ENCODE measurements around the gene TRAPPC10. TPM values are rescaled to one million over a fixed set of nuclear protein-coding genes. Genes with fewer than 3 reads are reported as not detected.

TRAPPC10 gene
- total and polyA plus RNA-seq, 2 donors (not counting 1 experiment from before 2014, with no cell fraction given), result 61.7 to 145 TPM

GRCh38 chr21:43973634-43973955 is 38.5 kb upstream of the TRAPPC10 start:
- no peaks in the 10 kb centered on the region for H3K9me3 ChIP-seq (ENCODE audit: control extremely low read depth in 1 of 3, control insufficient read depth in 2 of 3, insufficient read depth in 1 of 3, low read length in 2 of 3)
- H3K4me2 ChIP-seq (replicated peaks; ENCODE audit: low read depth, low read length, poor library complexity, severe bottlenecking), result no peak overlapping the region
- ChIA-PET CTCF (interaction anchor here (1.8 kb wide), 1 partner anchor 362 kb away, joined by 4 read pairs; no protein-coding TSS in a partner anchor), POLR2A (no interaction called here)
- H3K79me2 ChIP-seq (ENCODE audit: control insufficient read depth, insufficient read depth, low read length), result no peaks in the 10 kb centered on the region
- H3K36me3 ChIP-seq (replicated peaks in 1 of 2; ENCODE audit: control extremely low read depth in 1 of 2, control insufficient read depth in 1 of 2, extremely low read depth in 1 of 2, insufficient read depth in 2 of 2, low read length in 1 of 2), result peaks cover 0 to 28% of the 10 kb centered on the region in 2 experiments
- H3K4me1 ChIP-seq (ENCODE audit: control insufficient read depth in 2 of 2, insufficient read depth in 2 of 2, low read length in 2 of 2), result peaks cover 0 to 6% of the 10 kb centered on the region in 2 donors
- no peak overlapping the region for H2AFZ ChIP-seq (ENCODE audit: insufficient read depth, low read depth, low read length, poor library complexity, severe bottlenecking)
- H3K4me1 Mint-ChIP-seq, result peaks cover 8% of the 10 kb centered on the region
- no peak overlapping the region for H3K27ac Mint-ChIP-seq
- no peak for DNase-seq
- intact Hi-C loops (cut with micrococcal nuclease), result no loop called here
- H3K9me3 Mint-ChIP-seq (ENCODE audit: insufficient read depth), result no peaks in the 10 kb centered on the region
- no peaks in the 10 kb centered on the region for H3K27me3 ChIP-seq (replicated peaks in 1 of 4; ENCODE audit: control extremely low read depth in 1 of 4, control insufficient read depth in 3 of 4, insufficient read depth in 4 of 4, low read length in 3 of 4)
- no peaks in the 10 kb centered on the region for H3K27me3 Mint-ChIP-seq
- no peak overlapping the region for H3K4me3 Mint-ChIP-seq
- no peak overlapping the region for H3K4me3 ChIP-seq (ENCODE audit: control extremely low read depth in 1 of 5, extremely low read depth in 1 of 5, insufficient read depth in 1 of 5, low read depth in 2 of 5, low read length in 4 of 5)
- H4K20me1 ChIP-seq (ENCODE audit: control insufficient read depth, insufficient read depth, low read length, poor library complexity, severe bottlenecking), result no peaks in the 10 kb centered on the region
- no peak overlapping the region for H3K9ac ChIP-seq (ENCODE audit: low read length)
- H3K27ac ChIP-seq (ENCODE audit: low read length in 2 of 2), result no peak overlapping the region
- ATAC-seq (ENCODE audit: low read depth), result no peak
- TF ChIP-seq EZH2 (IDR thresholded peaks at IDR 0.05; ENCODE audit: borderline replicate concordance, insufficient read depth, low read depth, low read length, poor library complexity, severe bottlenecking), result no peak
- no peak for TF ChIP-seq CTCF (IDR thresholded peaks at IDR 0.05)
- 88% methylated on average over 12 of the region's 12 CpGs for WGBS (ENCODE audit: insufficient coverage)

GRCh38 chr21:43974791-43975468 is 37.2 kb upstream of the TRAPPC10 start:
- Mint-ChIP-seq H3K4me1 (peaks cover 8% of the 10 kb centered on the region), H3K4me3 (no peak overlapping the region), H3K27ac (no peak overlapping the region), H3K9me3 (ENCODE audit: insufficient read depth) (no peaks in the 10 kb centered on the region), H3K27me3 (no peaks in the 10 kb centered on the region)
- ATAC-seq (ENCODE audit: low read depth) (no peak), DNase-seq (no peak)
- Histone ChIP-seq H3K27ac (ENCODE audit: low read length in 2 of 2) (no peak overlapping the region), H3K4me3 (ENCODE audit: control extremely low read depth in 1 of 5, extremely low read depth in 1 of 5, insufficient read depth in 1 of 5, low read depth in 2 of 5, low read length in 4 of 5) (no peak overlapping the region), H3K36me3 (replicated peaks in 1 of 2; ENCODE audit: control extremely low read depth in 1 of 2, control insufficient read depth in 1 of 2, extremely low read depth in 1 of 2, insufficient read depth in 2 of 2, low read length in 1 of 2) (peaks cover 0 to 20% of the 10 kb centered on the region in 2 experiments), H4K20me1 (ENCODE audit: control insufficient read depth, insufficient read depth, low read length, poor library complexity, severe bottlenecking) (no peaks in the 10 kb centered on the region), H3K27me3 (replicated peaks in 1 of 4; ENCODE audit: control extremely low read depth in 1 of 4, control insufficient read depth in 3 of 4, insufficient read depth in 4 of 4, low read length in 3 of 4) (no peaks in the 10 kb centered on the region), H3K79me2 (ENCODE audit: control insufficient read depth, insufficient read depth, low read length) (no peaks in the 10 kb centered on the region), H3K9me3 (ENCODE audit: control extremely low read depth in 1 of 3, control insufficient read depth in 2 of 3, insufficient read depth in 1 of 3, low read length in 2 of 3) (no peaks in the 10 kb centered on the region), H3K4me2 (replicated peaks; ENCODE audit: low read depth, low read length, poor library complexity, severe bottlenecking) (peak overlapping the region; percentile 4), H2AFZ (ENCODE audit: insufficient read depth, low read depth, low read length, poor library complexity, severe bottlenecking) (no peak overlapping the region), H3K9ac (ENCODE audit: low read length) (no peak overlapping the region), H3K4me1 (ENCODE audit: control insufficient read depth in 2 of 2, insufficient read depth in 2 of 2, low read length in 2 of 2) (peaks cover 0 to 6% of the 10 kb centered on the region in 2 donors)
- intact Hi-C loops (cut with micrococcal nuclease), result loop anchor here (1.0 kb wide), 2 partner anchors 165 to 186 kb away; partner anchors contain the start of gene RRP1
- ChIA-PET POLR2A (interaction anchor here (0.8 kb wide), 1 partner anchor 224 kb away, joined by 3 read pairs; no protein-coding TSS in a partner anchor), CTCF (interaction anchor here (0.5 to 4.0 kb wide), 22 partner anchors 14 to 1756 kb away, joined by 3 to 46 read pairs (median 4); partner anchors contain the start of gene ABCG1)
- WGBS (ENCODE audit: insufficient coverage), result 86% methylated on average over 16 of the region's 16 CpGs
- no peak for TF ChIP-seq CTCF (IDR thresholded peaks at IDR 0.05)
- no peak for TF ChIP-seq EZH2 (IDR thresholded peaks at IDR 0.05; ENCODE audit: borderline replicate concordance, insufficient read depth, low read depth, low read length, poor library complexity, severe bottlenecking)
